HPDE6-E6E7 (cell line): Measurements from ENCODE around the gene LARGE1.

Source experiments
- DNase-seq: peaks from one replicate; pipeline ENCODE4 v3.0.0; 2011; ENCODE audit warnings: missing footprints; ENCODE audit errors: extremely low spot score

LARGE1 gene

GRCh38 chr22:33819743-33820142 is 100.5 kb downstream of the LARGE1 start:
- no peak for DNase-seq

- DNase-seq: no peak
These were observed 102.7 kb downstream of the LARGE1 start for GRCh38 chr22:33817512-33818127.

- DNase-seq: no peak
These were observed 107.8 kb downstream of the LARGE1 start for GRCh38 chr22:33812360-33812977.

- no peak for DNase-seq
These were observed 108.6 kb downstream of the LARGE1 start for GRCh38 chr22:33811686-33812085.

GRCh38 chr22:33811208-33811607 is 109.1 kb downstream of the LARGE1 start:
- DNase-seq: no peak

- no peak for DNase-seq
These were observed 112.8 kb downstream of the LARGE1 start for GRCh38 chr22:33807470-33807869.

- DNase-seq: no peak
These were observed 114.1 kb downstream of the LARGE1 start for GRCh38 chr22:33806191-33806590.

- DNase-seq: no peak
These were observed 116.6 kb downstream of the LARGE1 start for GRCh38 chr22:33803371-33804282.

- DNase-seq: no peak
These were observed 121.9 kb downstream of the LARGE1 start for GRCh38 chr22:33798401-33798800.

GRCh38 chr22:33796494-33796893 is 123.8 kb downstream of the LARGE1 start:
- DNase-seq: no peak

GRCh38 chr22:33793475-33793874 is 126.8 kb downstream of the LARGE1 start:
- no peak for DNase-seq

- no peak for DNase-seq
These were observed 127.4 kb downstream of the LARGE1 start for GRCh38 chr22:33792832-33793231.

GRCh38 chr22:33789690-33790253 is 130.5 kb downstream of the LARGE1 start:
- DNase-seq: no peak

- no peak for DNase-seq
These were observed 131.3 kb downstream of the LARGE1 start for GRCh38 chr22:33788927-33789326.

- DNase-seq: no peak
These were observed 132.4 kb downstream of the LARGE1 start for GRCh38 chr22:33787645-33788456.

GRCh38 chr22:33786149-33786548 is 134.1 kb downstream of the LARGE1 start:
- no peak for DNase-seq

- no peak for DNase-seq
These were observed 134.8 kb downstream of the LARGE1 start for GRCh38 chr22:33785283-33785968.

GRCh38 chr22:33781411-33781810 is 138.9 kb downstream of the LARGE1 start:
- DNase-seq: no peak

- DNase-seq: no peak
These were observed 139.6 kb downstream of the LARGE1 start for GRCh38 chr22:33780531-33781136.

- DNase-seq: no peak
These were observed 141.0 kb downstream of the LARGE1 start for GRCh38 chr22:33779243-33779642.
